T-helper 9 cell (primary cell): Measurements from ENCODE around the gene BORCS5.
A peak's percentile ranks its signal among the peaks of the same experiment; 100 is the strongest.
"Not testable (repeated sequence)": the region's sequence is repeated elsewhere in the genome, so short reads cannot be mapped to it uniquely, and the experiment has no call there.

Experiments used
- DNase-seq: peaks from one replicate; pipeline ENCODE4 v3.0.0-alpha.2; 2020

The BORCS5 gene

DNA sequence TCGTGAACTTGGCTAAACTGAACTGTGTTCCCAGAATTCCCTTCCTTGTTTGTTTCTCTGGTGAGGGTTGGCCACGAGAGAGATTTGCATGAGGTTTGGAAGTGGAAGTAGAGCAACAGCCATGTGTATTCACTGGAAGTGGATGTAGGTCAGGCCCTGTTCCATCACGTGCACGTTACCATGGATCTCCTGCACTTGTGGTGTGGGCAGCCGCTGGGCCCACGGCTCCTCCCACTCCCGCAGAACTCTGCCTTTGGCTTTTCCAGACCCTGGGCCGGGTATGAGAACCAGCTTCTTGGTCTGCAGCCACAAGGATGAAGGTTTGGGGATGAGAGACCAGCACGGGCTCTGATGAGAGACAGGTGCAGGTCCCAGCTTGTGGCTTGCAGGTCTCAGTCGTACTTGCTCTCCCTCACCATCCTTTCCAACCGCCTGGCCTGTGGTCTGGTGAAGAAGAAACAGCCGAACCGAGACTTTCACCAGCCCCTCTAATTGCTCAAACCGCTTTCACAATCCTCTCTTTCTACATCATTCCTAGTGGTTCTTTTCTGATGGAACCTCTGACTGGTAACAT is 110.9 kb downstream of the BORCS5 start:
- DNase-seq = peak; percentile 62

- DNase-seq = no peak
These were observed 111.7 kb downstream of the BORCS5 start for GRCh38 chr12:12468575-12468974.

- no peak for DNase-seq
These were observed 112.5 kb downstream of the BORCS5 start for GRCh38 chr12:12469386-12469785.

DNA sequence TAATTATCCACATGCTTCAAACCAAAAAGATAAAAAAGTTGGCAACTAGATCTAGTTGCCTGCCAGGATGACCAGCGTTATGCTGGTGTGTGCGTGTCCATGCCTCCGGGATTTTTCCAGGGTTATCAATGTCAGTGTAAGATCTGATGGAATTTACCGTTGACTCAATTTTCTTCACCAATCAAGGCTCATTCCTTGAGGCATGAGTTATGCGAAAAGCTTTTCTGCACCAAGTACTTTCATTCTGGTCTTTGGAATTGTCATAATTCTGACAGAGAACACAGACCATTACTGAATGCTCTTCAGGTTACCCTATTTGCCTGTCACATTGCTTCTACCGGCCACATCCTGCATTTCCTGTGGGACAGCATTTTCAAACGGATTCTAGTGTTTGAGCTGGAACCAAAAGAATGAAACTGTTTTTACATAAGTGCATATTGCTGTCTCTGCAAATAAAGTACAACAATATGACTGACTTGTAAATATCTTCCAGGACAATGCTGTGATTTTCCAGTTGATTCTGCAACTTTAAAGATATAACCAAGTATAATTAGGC is 114.0 kb downstream of the BORCS5 start:
- no peak for DNase-seq

- DNase-seq = not testable (repeated sequence)
These were observed 115.4 kb downstream of the BORCS5 start for GRCh38 chr12:12471982-12472961.

DNA sequence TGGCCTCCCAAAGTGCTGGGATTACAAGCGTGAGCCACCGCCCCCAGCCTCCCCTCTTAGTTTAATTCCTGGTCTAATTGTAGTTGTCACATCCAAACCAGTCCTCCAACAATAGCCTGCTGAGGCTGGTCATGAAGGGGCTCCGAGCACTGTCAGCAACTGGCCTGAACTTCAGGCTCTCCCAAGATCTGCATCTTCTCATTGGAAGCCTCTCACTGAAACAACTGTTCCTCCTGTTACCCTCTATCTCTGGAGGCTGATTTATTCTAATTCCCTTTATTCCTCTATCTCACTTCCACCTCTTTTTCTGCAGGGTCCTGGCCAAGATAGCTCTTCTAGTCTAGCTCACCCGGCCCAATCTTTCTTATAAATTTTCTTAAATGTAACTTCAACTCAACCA is 116.3 kb downstream of the BORCS5 start:
- DNase-seq = no peak

DNA sequence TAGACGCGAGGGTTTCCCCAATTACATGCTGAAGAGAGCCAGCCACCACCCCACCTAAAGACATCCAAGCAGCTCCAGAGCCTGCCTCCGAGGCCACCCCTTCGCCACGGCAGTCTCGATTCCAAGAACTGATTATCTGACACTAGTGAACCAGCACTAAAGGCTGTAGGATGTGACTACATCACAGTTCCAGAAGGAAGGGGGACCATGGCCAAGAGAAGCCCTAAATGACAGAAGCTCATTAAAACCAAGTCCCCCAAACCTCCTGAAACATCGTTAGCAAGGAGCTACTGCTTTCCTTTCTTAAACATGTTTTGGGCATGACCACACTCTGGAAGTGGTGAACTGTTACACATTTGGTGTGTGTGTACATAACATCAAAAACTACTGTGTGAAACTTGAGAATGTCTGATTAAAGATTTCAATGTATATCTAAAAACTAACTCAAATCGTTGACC is 117.6 kb downstream of the BORCS5 start:
- no peak for DNase-seq

- peak; percentile 39 for DNase-seq
These were observed 118.3 kb downstream of the BORCS5 start for GRCh38 chr12:12474931-12475795.

- no peak for DNase-seq
These were observed 120.1 kb downstream of the BORCS5 start for GRCh38 chr12:12476857-12477531.

GRCh38 chr12:12477532-12477890 is 120.6 kb downstream of the BORCS5 start:
- no peak for DNase-seq

DNA sequence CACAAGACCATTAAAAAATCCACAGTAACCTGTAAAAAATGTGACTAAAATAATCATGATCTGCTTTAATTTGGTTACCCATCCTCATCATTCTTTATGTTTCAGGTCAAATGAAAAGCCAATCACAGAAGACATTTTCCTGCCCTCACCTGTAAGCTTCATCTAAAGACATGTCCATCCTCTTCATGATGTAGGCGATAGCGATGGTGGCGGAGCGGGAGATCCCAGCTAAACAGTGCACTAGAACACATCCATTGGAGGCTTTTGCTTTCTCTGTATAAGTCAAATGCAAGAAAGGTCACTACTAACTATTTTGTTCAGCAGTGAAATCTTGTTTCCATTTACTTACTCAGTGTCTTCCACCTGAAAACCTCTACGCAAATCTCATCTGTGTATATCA is 123.2 kb downstream of the BORCS5 start:
- DNase-seq = no peak

DNA sequence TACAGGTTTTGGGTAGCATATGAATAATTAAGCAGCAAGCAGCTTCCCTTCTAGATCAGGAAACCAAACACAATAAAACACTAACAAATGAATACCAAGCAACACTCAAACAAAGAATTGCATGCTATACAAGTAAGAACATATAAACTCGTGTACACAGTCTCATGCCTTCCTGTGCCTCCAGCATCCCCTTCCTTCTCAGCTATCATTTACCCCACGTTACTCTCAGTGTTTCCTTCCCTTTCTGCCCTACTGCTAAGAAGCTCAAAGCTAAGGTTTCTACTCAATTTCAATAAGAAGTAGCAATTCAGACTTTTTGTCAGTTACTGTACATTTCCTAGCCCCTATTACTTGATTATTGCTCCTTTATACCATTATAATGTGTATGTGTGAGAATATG is 124.8 kb downstream of the BORCS5 start:
- DNase-seq = no peak

GRCh38 chr12:12482150-12482761 is 125.4 kb downstream of the BORCS5 start:
- peak; percentile 28 for DNase-seq

GRCh38 chr12:12482959-12483358 is 126.1 kb downstream of the BORCS5 start:
- no peak for DNase-seq

DNA sequence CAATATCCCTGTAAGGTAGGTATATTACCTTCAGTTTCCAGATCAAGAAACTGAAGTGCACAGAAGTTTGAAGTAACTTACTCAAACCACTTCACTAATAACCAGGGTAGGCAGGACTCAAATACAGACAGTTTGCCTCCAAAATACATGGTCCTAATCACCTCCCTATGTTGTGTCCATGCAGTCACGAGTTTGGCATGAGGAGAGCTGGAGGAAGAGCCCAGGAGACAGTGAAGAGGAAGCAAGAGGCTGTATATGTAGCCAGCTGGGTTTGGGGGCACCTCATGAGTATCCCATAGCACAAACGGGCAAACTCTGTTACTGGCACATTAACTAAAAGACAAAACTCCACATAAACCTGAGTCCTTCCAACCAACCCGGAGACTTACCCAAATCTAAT is 126.6 kb downstream of the BORCS5 start:
- DNase-seq = no peak

GRCh38 chr12:12486661-12487240 is 129.9 kb downstream of the BORCS5 start:
- no peak for DNase-seq

GRCh38 chr12:12487490-12487889 is 130.6 kb downstream of the BORCS5 start:
- no peak for DNase-seq

- no peak for DNase-seq
These were observed 131.4 kb downstream of the BORCS5 start for GRCh38 chr12:12488296-12488695.

DNA sequence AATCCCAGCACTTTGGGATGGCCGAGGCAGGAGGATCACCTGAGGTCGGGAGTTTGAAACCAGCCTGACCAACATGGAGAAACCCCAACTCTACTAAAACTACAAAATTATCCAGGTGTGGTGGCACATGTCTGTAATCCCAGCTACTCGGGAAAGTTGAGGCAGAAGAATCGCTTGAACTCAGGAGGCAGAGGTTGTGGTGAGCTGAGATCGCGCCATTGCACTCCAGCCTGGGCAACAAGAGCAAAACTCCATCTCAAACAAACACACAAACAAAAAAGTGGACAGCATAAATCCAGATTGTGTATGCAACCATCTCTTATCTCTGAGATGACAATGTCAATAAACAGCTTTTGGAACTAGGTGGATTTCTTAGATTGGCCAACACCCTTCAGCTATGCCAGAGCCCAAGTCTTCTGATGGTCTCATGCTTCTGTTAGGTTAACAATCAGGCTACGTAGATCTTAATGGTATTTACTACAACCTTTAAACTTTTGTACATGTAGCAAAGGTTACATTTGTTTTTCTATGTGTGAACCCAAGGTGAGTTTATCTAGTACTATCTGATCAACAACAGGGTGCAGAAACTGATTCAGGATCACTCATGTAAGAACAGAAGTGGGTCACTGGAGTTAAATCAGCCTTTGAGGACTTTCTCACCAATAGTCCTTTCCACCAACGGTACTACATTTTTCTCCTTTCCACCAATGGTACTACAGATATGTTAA is 132.1 kb downstream of the BORCS5 start:
- no peak for DNase-seq

DNA sequence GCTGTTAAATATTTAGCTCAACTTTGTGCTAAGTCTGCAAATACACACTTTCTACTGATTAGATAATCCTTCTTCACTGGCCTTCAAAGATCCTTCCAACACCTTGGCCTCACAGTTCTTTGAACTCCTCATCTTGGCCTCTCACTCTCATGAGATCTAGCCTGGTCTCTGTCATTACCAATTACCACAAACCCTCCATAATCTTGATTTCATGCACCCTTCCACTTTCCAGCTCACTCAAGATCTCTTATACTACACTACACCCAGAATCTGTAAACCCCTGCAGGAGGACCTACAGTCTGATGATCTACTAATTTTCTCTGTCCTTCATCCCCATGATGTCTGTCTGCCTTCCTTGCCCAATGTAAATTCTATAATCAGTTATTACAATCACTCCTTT is 134.7 kb downstream of the BORCS5 start:
- no peak for DNase-seq

DNA sequence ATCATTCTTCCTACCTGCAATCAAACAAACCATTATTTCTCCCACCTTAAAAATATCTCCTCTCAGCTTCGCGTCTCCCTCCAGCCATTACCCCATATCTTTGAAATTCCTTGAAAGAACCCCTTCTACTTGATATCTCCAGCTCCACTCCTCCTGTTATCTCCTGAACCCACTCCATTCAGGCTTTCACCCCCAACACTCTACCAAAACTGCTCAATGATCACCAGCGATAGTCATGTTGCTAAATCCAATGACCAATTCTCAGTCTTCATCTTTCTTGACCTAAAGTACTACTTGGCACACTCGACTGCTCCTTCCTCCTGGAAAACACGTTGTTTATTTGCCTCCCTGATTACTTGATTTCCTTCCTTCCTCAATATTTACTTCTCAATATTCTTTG is 135.7 kb downstream of the BORCS5 start:
- DNase-seq = no peak
